ENCODE measurements around the gene CACNG6.
"Not testable (repeated sequence)": the region's sequence is repeated elsewhere in the genome, so short reads cannot be mapped to it uniquely, and the experiment has no call there.

The CACNG6 gene

DNA sequence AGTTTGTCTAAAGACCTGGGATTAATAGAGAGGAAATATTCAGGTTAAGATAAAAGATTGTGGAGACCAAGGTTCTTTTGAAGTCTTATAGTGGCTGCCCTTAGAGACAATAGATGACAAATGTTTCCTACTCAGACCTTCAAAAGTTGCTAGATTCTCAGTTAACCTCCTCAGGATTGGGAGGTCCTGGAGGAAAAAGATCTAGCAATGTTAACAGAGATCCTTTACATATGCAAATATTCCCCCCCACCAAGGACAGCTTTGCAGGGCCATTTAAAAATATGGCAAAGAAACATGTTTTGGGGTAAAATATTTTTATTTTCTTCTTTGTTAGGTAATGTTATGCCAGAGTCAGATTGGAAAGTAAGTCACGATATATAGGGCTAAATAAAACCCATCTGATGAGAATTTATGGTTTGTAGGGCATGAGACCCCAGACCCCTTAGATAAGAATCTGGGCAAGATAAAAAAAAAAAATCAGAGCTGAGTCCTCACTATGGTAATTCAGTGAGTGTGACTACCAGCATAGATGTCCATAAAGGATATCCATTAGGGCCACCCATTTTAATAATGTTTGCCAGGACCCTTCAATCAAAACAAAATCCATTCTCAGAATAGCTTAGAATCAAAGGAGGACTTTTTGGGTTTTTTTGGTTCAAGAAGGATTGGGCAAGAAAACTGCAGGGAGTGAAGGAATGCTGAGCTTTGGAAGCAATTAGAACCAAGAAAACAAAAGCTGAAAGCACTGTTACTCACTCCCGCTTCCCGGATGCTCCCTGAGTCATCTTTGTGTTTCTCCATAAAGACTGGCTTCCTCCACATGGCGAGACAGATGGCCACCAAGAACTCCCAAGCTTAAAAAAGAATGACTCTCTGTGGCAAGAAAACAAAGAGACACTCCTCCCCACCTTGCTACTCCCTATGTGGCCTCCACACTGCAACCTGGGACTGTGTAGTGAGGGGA, 44.1 kb downstream of the CACNG6 start:
- DNase-seq (ENCODE audit: low read depth) = peak; percentile 94
- H3K4me3 ChIP-seq (ENCODE audit: control insufficient read depth, low read depth, low read length) = no peak overlapping the region
- TF ChIP-seq, protein P1, sequence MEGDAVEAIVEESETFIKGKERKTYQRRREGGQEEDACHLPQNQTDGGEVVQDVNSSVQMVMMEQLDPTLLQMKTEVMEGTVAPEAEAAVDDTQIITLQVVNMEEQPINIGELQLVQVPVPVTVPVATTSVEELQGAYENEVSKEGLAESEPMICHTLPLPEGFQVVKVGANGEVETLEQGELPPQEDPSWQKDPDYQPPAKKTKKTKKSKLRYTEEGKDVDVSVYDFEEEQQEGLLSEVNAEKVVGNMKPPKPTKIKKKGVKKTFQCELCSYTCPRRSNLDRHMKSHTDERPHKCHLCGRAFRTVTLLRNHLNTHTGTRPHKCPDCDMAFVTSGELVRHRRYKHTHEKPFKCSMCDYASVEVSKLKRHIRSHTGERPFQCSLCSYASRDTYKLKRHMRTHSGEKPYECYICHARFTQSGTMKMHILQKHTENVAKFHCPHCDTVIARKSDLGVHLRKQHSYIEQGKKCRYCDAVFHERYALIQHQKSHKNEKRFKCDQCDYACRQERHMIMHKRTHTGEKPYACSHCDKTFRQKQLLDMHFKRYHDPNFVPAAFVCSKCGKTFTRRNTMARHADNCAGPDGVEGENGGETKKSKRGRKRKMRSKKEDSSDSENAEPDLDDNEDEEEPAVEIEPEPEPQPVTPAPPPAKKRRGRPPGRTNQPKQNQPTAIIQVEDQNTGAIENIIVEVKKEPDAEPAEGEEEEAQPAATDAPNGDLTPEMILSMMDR (conservative IDR thresholded peaks at IDR 0.05; ENCODE audit: control insufficient read depth, insufficient read depth, low read depth, low read length) = no peak

DNA sequence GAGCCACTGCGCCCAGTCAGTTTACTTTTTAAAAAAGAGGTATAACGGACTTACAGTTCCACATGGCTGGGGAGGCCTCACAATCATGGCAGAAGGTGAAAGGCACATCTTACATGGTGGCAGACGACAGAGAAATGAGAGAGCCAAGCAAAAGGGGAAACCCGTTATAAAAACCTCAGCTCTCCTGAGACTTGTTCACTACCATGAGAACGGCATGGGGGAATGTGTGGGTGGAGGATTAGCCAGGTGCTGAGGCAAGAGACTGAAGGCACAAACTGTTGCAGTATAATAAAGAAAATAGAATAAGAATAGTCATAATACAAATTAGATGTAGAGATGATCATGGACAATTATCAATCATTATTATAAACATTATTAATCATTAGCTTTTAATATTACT, 45.1 kb downstream of the CACNG6 start:
- DNase-seq (ENCODE audit: low read depth) = peak; percentile 56
- H3K4me3 ChIP-seq (ENCODE audit: control insufficient read depth, low read depth, low read length) = not testable (repeated sequence)

DNA sequence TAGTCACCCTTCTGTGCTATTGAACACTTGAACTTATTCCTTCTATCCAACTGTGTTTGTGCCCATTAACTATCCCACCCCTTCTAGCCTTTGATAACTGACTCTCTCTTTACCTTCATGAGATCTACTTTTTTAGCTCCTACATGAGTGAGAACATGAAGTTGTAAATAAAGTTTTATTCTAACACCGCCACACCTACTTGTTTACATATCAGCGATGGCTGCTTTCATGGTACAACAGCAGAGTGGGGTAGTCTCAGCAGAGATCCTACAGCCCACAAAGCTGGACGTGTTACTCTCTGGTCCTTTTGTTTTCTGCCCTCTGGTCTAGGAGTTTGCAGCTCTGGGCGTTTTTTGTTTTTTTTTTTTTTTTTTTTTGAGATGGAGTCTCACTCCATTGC, 48.6 kb downstream of the CACNG6 start:
- TF ChIP-seq, protein P1 (conservative IDR thresholded peaks at IDR 0.05; ENCODE audit: control insufficient read depth, insufficient read depth, low read depth, low read length) = no peak
- DNase-seq (ENCODE audit: low read depth) = no peak
- no peak overlapping the region for H3K4me3 ChIP-seq (ENCODE audit: control insufficient read depth, low read depth, low read length)

DNA sequence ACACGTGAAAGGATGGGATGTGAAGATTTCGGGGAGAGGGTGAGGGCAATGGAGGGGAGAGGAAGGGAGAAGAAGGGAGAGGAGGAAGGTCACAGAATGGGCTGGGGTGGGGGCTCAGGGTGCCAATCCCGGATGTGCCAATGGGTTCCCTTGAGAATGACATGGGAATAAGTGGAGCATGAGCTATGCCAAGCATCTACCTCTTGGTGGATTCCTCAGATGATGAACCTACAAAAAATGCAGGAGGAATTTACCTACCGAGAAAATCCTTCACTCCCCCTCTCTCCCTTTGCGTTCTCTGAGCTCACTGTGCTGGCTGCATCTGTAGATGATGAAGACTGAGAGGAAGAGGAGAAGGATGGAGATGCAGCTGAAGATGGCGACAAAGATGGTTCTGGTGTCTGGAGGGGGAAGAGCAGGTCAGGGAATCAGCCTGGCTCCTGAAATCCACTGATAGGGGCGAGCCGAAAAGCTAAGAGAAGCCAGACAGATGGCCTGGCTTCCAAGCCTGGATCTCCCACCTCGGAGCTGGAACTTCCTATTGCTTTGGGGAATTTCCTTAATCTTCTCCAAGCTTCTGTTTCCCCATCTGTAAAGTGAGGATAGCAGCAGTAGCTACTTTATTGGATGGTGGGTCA, 50.7 kb downstream of the CACNG6 start:
- TF ChIP-seq, protein P1 (conservative IDR thresholded peaks at IDR 0.05; ENCODE audit: control insufficient read depth, insufficient read depth, low read depth, low read length) = no peak
- no peak for DNase-seq (ENCODE audit: low read depth)
- no peak overlapping the region for H3K4me3 ChIP-seq (ENCODE audit: control insufficient read depth, low read depth, low read length)

DNA sequence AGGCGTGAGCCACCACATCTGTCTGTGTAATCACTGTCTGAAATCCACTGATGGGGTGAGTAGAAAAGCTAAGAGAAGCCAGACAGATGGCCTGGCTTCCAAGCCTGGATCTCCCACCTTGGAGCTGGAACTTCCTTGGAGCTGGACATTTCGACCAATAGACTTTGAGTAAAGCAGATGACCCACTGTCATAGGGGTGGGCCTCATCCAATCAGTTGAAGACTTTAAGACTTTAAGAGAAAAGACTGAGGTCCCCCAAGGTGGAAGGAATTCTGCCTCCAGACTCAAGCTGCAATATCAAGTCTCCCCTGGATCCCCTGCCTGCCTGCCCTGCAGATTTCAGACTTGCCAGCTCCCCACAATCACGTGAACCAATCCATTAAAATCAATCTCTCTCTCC, 51.6 kb downstream of the CACNG6 start:
- DNase-seq (ENCODE audit: low read depth) = no peak
- no peak overlapping the region for H3K4me3 ChIP-seq (ENCODE audit: control insufficient read depth, low read depth, low read length)
- TF ChIP-seq, protein P1 (conservative IDR thresholded peaks at IDR 0.05; ENCODE audit: control insufficient read depth, insufficient read depth, low read depth, low read length) = no peak

DNA sequence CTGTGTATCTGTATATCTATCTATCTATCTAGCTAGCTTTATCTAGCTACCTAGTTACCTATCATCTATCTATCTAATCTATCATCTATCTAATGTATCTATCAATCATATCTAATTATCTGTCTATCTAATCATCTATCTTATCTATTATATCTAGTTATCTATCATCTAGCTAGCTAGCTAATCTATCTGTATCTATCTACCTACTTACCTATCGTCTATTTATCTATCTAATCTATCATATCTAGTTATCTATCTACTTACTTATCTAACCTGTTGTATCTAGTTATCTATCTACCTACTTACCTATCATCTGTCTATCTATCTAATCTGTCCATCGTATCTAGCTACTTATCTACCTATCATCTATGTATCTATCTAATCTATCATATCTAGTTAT, 54.3 kb downstream of the CACNG6 start:
- DNase-seq (ENCODE audit: low read depth) = no peak
- no peak overlapping the region for H3K4me3 ChIP-seq (ENCODE audit: control insufficient read depth, low read depth, low read length)
- TF ChIP-seq, protein P1 (conservative IDR thresholded peaks at IDR 0.05; ENCODE audit: control insufficient read depth, insufficient read depth, low read depth, low read length) = no peak

DNA sequence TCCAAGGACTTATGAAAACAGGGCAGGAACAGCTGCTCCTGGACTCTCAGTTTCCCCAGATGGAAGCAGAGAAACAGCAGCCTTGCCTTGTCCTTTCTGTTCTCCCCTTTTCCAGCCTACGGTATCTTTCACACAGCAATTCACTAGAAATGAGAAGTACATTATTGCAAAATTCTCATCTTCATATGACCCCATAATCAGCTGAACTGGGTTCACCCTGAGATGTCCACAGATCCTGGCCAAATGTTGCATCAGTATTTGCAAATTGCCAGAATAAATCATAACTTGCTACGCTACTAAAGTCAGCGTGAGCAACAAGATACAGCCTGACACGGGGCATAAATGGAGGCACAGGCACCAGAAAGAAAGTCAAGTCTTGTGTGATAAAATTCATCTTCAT, 56.2 kb downstream of the CACNG6 start:
- TF ChIP-seq, protein P1 (conservative IDR thresholded peaks at IDR 0.05; ENCODE audit: control insufficient read depth, insufficient read depth, low read depth, low read length) = no peak
- H3K4me3 ChIP-seq (ENCODE audit: control insufficient read depth, low read depth, low read length) = no peak overlapping the region
- DNase-seq (ENCODE audit: low read depth) = peak; percentile 20
